ENCODE results near the gene CFAP20DC. TPM values are rescaled to one million over a fixed set of nuclear protein-coding genes. Genes with fewer than 3 reads are reported as not detected.

Gene CFAP20DC
- total and polyA plus RNA-seq, 2 of the 13 experiments (the other 11 are each of a cell fraction or from before 2014, with no cell fraction given): not detected

DNA sequence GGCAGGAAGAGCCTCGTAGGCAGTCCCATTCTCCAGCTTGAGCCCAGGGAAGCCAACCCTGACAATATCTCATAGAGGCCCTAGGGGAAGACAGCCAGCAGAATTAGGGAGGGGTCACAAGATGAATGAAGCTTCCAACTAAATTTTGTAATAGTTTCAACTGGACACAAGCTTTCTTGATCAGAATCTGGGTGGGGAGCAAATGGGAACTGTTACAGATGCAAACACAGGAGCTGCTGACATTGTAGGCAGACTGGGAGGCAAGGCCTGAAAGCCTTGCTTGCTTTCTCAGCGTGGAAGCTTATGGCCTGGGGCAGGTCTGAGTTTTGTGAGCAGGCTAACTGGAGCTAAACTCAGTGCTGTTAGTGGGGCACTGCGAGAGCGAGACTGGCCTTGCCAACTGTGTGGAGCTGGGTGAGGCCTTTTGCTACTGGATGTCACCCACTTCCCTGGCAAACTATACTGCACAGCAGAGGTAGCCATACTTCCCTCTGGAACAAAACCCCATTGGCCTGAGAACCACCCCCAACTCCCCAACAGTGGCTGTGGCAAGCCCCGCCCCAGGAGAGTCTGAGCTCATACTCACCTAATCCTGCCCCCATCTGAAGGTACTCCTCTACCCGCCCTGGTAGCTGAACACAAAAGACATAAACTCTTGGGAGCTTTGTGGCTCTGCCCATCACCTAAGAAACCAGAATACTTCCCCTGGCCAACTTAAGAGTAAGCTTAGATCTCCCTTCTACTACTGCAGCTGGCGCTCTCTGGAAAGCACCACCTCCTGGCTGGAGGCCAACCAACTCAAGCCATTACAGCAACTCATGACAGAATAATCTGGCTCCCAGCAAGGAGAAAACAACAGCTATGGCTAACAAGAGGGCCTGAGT, 42.9 kb downstream of the CFAP20DC start:
- Histone ChIP-seq H3K9me3 (ENCODE audit: low read length) (no peaks in the 10 kb centered on the region), H3K4me1 (ENCODE audit: insufficient read depth, low read length) (no peaks in the 10 kb centered on the region), H3K4me2 (ENCODE audit: low read depth, low read length) (no peak overlapping the region), H2AFZ (ENCODE audit: low read length) (no peak overlapping the region), H3K27ac (ENCODE audit: extremely low read length, insufficient read depth, low read length) (no peak overlapping the region), H3K4me3 (replicated peaks in 1 of 3; ENCODE audit: insufficient read depth in 1 of 3, low read depth in 2 of 3, low read length in 3 of 3) (no peak overlapping the region), H3K36me3 (replicated peaks in 1 of 2; ENCODE audit: control insufficient read depth in 1 of 2, insufficient read depth in 2 of 2, low read length in 2 of 2) (no peaks in the 10 kb centered on the region), H3K27me3 (ENCODE audit: control insufficient read depth in 1 of 2, insufficient read depth in 2 of 2, low read length in 2 of 2) (no peaks in the 10 kb centered on the region; a peak in 1 of 5 replicates), H3K79me2 (ENCODE audit: insufficient read depth, low read length) (no peaks in the 10 kb centered on the region), H4K20me1 (ENCODE audit: insufficient read depth, low read length) (no peaks in the 10 kb centered on the region), H3K9ac (ENCODE audit: insufficient read depth, low read depth, low read length) (no peak overlapping the region)
- ChIA-PET CTCF (ENCODE audit: low intra/inter-chr PET ratio, low total read pairs) (no interaction called here), POLR2A (no interaction called here)
- ATAC-seq (no peak), DNase-seq (ENCODE audit: low spot score) (no peak), FAIRE-seq (no peak)
- BruUV-seq (replicated peaks): no TSS peak
- in situ Hi-C loops (cut with HindIII; ENCODE audit: extremely low pct_ligation_motif_present, low pct_unique_long_range_greater_than_20kb) (no loop called here), intact Hi-C loops (cut with micrococcal nuclease; ENCODE audit: unreplicated experiment) (no loop called here)
- 48% methylated on average over 4 of the region's 7 CpGs for WGBS (ENCODE audit: low lambda C conversion rate)
- TF ChIP-seq, protein P1, sequence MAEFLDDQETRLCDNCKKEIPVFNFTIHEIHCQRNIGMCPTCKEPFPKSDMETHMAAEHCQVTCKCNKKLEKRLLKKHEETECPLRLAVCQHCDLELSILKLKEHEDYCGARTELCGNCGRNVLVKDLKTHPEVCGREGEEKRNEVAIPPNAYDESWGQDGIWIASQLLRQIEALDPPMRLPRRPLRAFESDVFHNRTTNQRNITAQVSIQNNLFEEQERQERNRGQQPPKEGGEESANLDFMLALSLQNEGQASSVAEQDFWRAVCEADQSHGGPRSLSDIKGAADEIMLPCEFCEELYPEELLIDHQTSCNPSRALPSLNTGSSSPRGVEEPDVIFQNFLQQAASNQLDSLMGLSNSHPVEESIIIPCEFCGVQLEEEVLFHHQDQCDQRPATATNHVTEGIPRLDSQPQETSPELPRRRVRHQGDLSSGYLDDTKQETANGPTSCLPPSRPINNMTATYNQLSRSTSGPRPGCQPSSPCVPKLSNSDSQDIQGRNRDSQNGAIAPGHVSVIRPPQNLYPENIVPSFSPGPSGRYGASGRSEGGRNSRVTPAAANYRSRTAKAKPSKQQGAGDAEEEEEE (CRISPR knock-in tag; IDR thresholded peaks at IDR 0.05; ENCODE audit: borderline replicate concordance): no peak
- TF ChIP-seq ZNF720 (CRISPR knock-in tag; IDR thresholded peaks at IDR 0.05) (no peak), ZNF180 (CRISPR knock-in tag; IDR thresholded peaks at IDR 0.05; ENCODE audit: borderline replicate concordance, low read depth) (no peak), MAZ (IDR thresholded peaks at IDR 0.05; ENCODE audit: borderline replicate concordance, low read depth, low read length) (no peak), MAZ (CRISPR knock-in tag; IDR thresholded peaks at IDR 0.05; ENCODE audit: low read depth) (no peak), HDAC6 (IDR thresholded peaks at IDR 0.05; ENCODE audit: low read depth, low read length) (no peak), THAP11 (CRISPR knock-in tag; IDR thresholded peaks at IDR 0.05) (no peak), FOXK2 (IDR thresholded peaks at IDR 0.05) (no peak), GABPA (IDR thresholded peaks at IDR 0.05; ENCODE audit: low read depth, low read length) (no peak), GABPA (CRISPR knock-in tag; IDR thresholded peaks at IDR 0.05; ENCODE audit: low read depth) (no peak)
- TF ChIP-seq, protein P2, sequence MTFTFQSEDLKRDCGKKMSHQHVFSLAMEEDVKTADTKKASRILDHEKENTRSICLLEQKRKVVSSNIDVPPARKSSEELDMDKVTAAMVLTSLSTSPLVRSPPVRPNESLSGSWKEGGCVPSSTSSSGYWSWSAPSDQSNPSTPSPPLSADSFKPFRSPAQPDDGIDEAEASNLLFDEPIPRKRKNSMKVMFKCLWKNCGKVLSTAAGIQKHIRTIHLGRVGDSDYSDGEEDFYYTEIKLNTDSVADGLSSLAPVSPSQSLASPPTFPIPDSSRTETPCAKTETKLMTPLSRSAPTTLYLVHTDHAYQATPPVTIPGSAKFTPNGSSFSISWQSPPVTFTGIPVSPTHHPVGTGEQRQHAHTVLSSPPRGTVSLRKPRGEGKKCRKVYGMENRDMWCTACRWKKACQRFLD (CRISPR knock-in tag; IDR thresholded peaks at IDR 0.05; ENCODE audit: borderline replicate concordance): no peak
- TF ChIP-seq, protein P3, sequence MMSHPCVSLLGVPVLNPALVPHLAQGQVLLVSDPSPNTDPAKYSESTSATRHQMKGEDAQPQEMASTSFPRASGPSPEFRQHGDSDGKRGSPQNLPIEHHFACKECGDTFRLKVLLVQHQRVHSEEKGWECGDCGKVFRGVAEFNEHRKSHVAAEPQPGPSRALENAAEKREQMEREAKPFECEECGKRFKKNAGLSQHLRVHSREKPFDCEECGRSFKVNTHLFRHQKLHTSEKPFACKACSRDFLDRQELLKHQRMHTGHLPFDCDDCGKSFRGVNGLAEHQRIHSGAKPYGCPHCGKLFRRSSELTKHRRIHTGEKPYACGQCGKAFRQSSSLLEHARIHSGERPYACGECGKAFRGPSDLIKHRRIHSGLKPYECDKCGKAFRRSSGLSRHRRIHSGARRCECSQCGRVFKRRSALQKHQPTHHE (CRISPR knock-in tag; IDR thresholded peaks at IDR 0.05; ENCODE audit: borderline replicate concordance): no peak
- TF ChIP-seq, protein P4, sequence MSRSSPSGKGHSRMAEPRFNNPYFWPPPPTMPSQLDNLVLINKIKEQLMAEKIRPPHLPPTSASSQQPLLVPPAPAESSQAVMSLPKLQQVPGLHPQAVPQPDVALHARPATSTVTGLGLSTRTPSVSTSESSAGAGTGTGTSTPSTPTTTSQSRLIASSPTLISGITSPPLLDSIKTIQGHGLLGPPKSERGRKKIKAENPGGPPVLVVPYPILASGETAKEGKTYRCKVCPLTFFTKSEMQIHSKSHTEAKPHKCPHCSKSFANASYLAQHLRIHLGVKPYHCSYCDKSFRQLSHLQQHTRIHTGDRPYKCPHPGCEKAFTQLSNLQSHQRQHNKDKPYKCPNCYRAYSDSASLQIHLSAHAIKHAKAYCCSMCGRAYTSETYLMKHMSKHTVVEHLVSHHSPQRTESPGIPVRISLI (CRISPR knock-in tag; IDR thresholded peaks at IDR 0.05; ENCODE audit: borderline replicate concordance): no peak
- TF ChIP-seq, protein P5, sequence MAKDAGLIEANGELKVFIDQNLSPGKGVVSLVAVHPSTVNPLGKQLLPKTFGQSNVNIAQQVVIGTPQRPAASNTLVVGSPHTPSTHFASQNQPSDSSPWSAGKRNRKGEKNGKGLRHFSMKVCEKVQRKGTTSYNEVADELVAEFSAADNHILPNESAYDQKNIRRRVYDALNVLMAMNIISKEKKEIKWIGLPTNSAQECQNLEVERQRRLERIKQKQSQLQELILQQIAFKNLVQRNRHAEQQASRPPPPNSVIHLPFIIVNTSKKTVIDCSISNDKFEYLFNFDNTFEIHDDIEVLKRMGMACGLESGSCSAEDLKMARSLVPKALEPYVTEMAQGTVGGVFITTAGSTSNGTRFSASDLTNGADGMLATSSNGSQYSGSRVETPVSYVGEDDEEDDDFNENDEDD (CRISPR knock-in tag; IDR thresholded peaks at IDR 0.05; ENCODE audit: borderline replicate concordance): no peak
- TF ChIP-seq, protein P6, sequence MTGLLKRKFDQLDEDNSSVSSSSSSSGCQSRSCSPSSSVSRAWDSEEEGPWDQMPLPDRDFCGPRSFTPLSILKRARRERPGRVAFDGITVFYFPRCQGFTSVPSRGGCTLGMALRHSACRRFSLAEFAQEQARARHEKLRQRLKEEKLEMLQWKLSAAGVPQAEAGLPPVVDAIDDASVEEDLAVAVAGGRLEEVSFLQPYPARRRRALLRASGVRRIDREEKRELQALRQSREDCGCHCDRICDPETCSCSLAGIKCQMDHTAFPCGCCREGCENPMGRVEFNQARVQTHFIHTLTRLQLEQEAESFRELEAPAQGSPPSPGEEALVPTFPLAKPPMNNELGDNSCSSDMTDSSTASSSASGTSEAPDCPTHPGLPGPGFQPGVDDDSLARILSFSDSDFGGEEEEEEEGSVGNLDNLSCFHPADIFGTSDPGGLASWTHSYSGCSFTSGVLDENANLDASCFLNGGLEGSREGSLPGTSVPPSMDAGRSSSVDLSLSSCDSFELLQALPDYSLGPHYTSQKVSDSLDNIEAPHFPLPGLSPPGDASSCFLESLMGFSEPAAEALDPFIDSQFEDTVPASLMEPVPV (CRISPR knock-in tag; IDR thresholded peaks at IDR 0.05): no peak

All from HepG2 (cell line).